Lung microvascular endothelial cell (primary cell): Measurements from ENCODE around the gene GLTPD2. TPM values are rescaled to one million over a fixed set of nuclear protein-coding genes. Genes with fewer than 3 reads are reported as not detected.

Source experiments
- DNase-seq, 2 donors: peaks; one replicate each; pipeline versions ENCODE4 v3.0.0 to v3.0.0-alpha.2; 2010; ENCODE audit warnings: low read depth in 2 of 2
- total RNA-seq: library from RNA; depleted of rRNA; stranded (reverse); fragments of >200 nt; gene quantifications from 2 replicates; pipeline ENCODE4 v1.2.1, GENCODE V29; 2014

Gene GLTPD2
- total RNA-seq = not detected in 2 replicates

DNA sequence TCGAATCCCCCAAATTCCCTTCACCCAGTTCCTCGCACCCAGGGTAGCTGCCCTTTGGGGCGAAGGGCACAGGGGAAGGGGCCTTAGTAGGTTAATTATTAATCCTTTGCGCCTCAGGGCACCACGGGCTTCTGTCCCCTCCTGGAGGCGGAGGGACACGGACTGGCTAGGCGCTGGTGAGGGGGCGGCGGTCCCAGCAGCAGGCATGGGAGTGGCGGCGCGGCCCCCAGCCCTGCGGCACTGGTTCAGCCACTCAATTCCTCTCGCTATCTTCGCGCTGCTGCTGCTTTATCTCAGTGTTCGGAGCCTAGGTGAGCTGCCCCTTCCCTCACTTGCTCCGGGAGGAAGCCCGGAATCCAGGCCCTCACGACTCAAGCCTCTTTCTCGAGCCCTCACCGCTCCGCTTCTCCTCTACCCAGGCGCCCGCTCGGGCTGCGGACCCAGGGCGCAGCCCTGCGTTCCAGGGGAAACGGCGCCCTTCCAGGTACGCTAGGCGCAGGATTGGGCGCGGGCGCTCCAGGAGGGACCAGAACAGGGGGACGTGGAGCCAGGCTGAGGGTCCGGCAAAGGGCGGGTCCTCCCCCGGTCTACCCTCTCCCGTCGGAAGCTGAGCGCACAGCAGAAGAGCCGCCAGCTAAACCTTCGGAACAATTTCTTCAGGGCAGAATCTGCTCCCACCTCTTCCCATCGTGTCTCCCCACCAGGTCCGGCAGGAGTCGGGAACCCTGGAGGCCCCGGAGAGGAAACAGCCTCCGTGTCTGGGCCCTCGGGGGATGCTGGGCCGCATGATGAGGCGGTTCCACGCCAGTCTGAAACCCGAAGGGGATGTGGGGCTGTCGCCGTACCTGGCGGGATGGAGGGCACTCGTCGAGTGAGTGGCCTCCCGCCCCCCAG is at the start of gene GLTPD2:
Gene GLTPD2, plus strand, starts transcription at position 158 of the 894 bp plus-strand sequence. Its CDS starts 48 bp downstream, at position 206.
- no peak for DNase-seq

DNA sequence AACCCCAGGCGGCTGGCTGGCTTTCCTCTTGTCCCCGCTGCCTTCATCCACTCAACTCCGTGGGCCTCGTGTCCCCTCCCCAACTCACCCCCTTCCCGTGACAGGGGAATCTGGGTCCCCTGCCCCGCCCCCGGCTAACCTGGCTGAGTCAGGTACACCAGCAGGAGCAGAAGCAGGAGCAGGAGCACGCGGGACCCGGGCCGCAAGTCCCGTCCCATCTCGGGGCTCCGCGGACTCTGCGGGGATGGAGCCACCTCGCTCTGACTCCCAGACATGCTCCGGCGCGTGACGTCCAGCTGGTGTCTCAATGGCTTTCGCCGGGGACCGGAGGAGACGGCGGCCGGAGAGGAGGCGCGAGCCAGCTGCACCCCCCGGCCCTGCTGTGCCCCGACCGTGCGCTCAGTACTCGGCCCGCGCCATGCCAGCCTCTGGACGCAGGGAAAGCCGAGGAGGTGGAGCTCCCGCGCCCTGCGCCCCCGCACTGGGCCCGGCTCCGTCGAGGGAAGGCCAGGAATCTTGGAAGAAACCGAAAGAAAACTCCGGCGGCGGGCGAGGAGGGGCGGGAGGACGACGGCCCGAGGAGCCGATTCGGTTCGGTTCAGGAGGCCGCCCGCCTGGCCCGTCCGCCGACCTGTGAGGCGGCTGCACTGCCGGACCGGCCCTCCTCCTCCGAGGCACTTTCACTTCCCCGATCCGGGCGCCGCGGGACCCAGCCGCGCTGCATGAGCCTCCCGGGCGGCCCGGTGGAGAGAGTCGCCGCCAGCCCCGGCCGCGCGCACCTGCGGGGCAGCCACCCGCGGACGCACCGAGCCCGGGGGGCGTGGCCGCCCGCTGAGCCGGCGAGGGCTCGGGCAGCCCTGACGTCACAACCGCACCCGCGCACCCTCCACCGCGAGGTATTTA is 49.4 kb upstream of the GLTPD2 start, which contains the start of the genes CXCL16 and ZMYND15:
Gene CXCL16, minus strand, starts transcription at position 807 of the 903 bp plus-strand sequence. Its CDS starts 589 bp downstream, at position 218.
Gene ZMYND15, plus strand, starts transcription at position 712 of the 903 bp plus-strand sequence. CDS start 716 bp downstream, outside the sequence.
- peak; percentile 31 to 45 for DNase-seq

DNA sequence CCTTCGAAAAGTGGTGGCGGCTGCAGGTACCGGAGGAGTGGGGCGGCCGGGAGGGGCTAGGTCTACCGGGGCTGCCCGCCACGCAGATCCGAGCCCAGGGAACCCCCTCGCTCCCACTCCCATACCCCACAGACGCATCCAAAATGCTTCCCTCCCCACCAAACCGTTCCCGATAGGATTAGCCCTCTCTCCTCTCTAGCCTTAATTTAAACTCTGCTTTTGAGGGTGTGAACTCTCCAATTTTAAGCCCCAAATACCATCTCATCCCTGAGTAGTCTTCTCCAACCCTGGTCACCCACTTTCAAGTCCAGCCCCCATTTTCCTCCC is 48.8 kb upstream of the GLTPD2 start:
- no peak for DNase-seq

DNA sequence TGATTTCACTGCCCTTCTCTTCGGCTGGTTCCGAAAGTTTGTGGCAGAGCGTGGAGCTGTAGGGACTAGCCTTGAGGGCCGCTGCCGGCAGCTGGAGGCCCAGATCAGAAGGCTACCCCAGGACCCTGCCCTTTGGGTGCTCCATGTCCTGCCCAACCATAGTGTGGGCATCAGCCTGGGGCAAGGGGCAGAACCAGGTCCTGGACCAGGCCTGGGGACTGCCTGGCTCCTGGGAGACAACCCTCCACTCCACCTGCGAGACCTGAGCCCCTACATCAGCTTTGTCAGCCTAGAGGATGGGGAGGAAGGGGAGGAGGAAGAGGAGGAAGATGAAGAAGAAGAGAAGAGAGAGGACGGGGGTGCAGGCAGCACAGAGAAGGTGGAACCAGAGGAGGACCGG is 48.2 kb upstream of the GLTPD2 start:
- no peak for DNase-seq

DNA sequence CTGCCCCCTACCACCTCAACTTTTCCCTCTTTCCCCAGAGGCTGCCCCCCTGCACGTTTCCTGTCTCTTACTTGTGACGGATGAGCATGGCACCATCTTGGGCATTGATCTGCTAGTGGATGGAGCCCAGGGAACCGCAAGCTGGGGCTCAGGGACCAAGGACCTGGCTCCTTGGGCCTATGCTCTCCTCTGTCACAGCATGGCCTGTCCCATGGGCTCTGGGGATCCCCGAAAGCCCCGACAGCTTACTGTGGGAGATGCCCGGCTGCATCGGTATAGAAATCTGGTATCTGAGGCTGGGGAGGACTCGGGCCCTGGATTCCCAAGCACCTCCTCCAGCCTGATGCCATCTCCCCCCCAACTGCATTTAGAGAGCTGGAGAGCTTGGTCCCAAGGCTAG is 47.2 kb upstream of the GLTPD2 start:
- no peak for DNase-seq

DNA sequence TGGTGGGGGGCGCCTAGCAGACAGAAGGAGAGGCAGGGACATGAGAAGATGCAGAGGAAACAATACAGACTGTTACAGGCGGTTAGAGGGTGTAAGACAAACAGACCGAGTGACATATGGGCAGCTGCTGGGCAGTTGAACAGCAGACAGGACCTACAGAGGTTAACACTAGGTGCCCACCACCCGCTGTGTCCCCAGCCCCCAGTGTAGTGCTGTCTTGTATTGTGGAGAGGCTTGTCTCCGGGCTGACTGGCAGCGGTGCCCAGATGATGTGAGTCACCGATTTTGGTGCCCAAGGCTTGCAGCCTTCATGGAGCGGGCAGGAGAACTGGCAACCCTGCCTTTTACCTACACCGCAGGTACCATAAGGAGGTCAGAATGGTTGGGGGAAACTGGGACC is 46.6 kb upstream of the GLTPD2 start:
- DNase-seq = no peak

DNA sequence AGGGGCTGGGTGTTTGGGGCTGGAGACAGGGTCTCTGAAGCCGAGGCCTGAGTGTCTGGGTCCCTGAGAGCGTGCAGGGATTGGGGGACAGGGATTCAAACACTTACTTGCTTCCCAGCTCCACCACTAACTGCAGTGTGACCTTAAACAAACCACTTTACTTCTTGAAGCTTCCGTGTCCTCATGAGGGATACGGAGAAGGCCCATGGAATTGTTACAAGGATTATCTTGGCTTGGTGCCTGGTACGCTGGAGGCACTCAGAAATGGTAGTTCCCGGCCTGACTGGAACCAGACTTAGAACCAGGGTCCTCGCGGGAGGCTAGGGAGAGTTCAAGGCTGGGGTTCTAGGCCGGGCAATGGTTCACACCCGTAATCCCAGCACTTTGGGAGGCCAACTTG is 46.1 kb upstream of the GLTPD2 start:
- DNase-seq = no peak

DNA sequence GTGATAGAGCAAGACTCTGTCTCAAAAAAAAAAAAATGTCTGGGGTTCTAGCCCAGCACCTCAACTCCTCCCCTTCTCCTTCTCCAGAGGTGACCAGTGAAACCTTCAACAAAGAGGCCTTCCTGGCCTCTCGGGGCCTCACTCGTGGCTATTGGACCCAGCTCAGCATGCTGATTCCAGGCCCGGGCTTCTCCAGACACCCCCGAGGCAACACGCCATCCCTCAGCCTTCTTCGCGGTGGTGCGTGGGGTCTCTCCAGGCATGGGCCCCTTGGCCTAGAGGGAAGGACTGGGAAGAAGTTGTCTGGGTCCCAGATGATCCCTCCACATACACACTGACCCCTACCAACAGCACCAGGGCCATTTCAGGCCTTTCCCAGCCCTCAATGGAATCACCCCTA is 45.5 kb upstream of the GLTPD2 start:
- no peak for DNase-seq

DNA sequence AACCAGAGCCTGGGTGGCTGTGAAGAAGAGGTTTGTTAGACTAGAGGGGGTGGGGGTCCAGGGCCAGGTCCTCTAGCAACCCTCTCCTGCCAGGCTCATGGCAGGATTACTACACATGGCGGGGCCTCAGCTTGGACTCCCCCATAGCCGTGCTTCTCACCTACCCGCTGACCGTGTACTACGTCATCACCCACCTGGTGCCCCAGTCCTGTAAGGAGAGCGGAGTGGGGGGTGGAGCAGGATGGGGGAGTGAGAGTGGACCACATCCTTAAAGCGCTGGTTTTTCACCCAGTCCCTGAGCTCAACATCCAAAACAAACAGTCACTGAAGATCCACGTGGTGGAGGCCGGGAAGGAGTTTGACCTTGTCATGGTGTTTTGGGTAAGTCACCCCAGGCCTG is 44.9 kb upstream of the GLTPD2 start:
- no peak for DNase-seq

DNA sequence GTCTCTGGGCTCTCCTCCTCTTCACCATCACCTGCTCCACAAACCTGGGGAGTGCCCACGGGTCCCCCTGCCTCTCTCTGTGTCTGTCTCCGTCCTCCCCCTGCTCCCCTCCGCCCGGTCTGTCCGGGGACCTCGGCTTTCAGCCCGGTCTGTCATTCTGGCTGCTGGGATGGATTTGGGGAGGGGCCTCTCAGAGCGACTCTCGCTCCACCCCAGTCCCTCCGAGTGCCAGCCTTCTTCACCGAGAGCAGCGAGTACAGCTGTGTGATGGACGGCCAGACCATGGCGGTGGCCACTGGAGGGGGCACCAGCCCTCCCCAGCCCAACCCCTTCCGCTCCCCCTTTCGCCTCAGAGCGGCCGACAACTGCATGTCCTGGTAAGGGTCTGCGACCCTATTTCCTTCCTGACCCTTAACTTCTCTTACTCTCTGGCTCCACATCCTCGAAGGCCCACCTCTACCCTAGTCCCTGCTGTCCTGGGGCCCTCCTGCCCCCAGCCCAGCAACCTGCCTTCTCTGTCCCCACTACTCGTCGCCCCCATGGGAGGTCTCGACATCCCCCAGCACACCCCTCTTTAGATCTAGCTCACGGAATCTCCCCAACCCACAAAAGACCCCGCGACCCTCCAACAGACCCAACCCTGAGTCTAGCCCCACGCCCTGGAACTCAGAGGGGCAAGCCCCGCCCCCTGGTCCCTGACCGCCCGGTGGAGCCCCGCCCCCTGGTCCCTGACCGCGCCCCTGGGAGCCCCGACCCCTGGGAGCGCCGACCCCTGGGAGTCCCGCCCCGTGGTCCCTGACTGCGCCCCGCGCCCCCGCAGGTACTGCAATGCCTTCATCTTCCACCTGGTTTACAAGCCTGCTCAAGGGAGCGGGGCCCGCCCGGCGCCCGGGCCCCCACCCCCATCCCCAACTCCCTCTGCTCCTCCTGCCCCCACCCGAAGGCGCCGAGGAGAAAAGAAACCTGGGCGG is 43.5 kb upstream of the GLTPD2 start:
- no peak for DNase-seq

DNA sequence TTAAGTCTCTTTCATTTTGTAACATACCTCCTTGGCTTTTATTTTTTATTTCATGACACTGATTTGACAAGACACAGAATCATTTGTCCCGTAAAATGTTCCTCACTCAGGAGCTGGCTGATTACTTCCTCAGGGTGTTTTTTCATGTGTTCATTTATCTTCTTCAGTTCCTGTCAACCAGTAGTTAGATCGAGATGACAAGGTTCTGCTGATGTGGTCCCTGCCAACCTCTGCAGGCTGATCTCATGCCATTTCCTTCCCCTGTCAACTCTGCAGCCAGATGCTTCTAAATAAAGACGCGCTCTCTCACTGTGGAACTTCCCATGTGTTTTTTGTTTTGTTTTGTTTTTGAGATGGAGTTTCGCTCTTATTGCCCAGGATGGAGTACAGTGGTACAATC is 40.9 kb upstream of the GLTPD2 start:
- DNase-seq = peak; percentile 57 to 74

DNA sequence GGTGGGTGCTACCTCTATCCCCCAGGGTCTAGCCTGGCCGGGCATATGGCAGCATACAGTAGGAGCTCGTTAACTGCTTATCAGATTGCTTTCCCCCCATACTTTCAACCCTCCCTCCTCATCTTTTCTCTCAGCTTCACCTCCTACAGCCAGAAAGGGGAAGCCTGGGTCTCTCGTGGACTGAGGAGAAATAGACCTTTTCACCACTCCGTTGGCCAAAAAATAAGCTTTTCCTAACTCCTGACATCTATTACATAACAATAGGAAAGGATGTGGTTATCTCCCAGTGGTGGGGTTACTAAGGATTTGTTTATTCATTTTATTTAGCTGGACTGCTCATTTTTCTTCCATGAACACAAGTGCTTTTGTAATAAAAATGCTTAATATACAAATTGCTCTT is 40.1 kb upstream of the GLTPD2 start:
- DNase-seq = no peak

DNA sequence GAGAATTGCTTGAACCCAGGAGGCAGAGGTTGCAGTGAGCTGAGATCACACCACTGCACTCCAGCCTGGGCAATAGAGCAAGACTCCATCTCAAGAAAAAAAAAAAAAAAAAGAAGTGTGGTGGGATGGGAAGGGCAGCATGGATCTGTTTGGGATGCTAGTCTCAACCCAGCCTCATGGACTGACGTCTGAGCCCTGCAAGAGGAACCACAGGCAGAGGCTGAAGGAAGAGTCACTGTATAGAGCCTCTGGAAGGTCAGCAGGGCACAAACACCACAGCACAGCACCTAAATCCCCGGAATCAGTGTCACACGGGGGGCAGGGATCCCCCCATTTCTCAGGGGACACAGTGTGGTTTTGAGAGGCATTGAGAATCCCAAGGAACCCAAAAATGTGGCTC is 38.2 kb upstream of the GLTPD2 start:
- no peak for DNase-seq

DNA sequence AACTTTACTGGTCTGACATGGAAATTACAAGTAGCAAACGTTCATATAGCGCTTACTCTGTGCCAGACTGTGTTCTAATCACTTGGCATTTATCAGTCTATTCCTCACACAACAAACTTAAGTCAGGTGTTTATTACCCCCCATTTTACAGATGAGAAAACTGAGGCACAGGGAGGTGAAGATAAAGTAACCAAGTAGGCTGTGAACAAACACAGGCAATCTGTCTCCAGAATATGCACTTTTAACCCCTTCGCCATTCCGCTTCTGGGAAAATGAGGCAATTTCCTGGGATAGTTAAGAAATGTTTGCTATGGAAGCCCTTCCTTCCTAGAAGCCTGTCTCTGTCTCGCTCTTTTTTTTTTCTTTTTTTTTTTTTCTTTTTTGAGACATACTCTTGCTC is 36.8 kb upstream of the GLTPD2 start:
- peak in 1 of 2 donors; percentile 54 for DNase-seq

DNA sequence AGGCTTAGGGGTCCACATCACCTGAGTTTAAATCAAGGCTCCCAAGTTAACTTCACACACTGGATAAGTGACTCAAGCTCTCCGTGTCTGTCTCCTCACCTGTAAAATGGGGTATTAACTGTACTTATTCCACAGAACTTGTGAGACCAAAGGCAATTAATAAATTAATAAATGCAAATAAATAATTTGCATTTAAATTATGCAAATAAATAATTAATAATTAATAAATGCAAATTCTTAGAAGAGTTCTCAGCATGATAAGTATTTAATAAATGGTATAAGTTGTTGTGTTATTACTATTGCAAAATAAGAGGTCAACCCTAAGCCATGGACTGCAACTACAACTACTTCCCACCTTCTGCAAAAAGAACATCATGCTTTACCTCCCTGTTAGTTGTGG is 35.4 kb upstream of the GLTPD2 start:
- no peak for DNase-seq

DNA sequence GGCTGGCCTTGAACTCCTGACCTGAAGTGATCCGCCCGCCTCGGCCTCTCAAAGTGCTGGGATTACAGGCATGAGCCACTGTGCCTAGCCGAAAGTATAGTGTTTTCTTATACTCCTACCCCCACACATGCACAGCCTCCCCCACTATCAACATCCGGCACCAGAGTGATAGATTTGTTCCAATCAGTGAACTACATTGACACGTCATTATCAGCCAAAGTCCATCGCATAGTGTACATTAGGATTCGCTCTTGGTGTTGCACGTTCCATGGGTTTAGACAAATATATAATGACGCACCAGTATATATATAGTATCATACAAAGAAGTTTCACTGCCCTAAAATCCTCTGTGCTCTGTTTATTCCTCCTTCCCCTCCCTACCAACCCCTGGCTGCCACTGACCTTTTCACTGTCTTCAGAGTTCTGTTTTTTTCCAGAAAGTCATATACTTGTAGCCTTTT is 29.0 kb upstream of the GLTPD2 start:
- no peak for DNase-seq

DNA sequence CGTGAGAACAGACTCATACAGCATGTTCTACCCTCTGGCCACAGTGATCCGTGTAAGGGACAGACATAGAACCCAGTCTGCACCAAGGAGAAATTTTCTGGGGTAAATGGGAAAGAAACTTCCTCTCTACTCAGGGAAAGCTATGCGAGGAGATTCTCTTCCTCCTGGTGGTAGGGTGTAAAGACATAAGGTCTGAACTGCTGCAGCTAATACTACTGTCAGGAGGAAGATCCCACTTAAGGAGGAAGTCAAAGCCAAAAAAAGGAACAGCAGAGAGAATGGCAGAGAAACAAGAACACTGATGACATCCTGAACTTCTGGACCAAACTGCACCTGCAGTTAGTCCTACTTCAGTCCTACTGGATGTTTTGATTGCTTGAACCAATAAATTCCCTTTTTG is 24.2 kb upstream of the GLTPD2 start:
- DNase-seq = no peak

DNA sequence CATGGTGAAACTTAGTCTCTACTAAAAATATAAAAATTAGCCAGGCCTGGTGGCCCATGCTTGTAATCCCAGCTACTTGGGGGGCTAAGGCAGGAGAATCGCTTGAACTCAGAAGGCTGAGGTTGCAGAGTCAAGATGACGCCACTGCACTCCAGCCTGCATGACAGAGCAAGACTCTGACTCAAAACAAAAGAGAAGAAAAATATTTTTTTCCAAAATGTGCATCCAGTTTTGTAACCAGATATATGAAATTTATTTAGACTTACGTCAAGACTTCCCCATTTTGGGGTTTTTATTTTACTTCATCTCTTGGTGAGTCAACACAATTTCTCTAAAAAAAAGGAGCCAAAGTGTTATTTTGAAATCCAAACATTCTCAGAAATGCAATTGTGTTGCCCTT is 22.6 kb upstream of the GLTPD2 start:
- no peak for DNase-seq

DNA sequence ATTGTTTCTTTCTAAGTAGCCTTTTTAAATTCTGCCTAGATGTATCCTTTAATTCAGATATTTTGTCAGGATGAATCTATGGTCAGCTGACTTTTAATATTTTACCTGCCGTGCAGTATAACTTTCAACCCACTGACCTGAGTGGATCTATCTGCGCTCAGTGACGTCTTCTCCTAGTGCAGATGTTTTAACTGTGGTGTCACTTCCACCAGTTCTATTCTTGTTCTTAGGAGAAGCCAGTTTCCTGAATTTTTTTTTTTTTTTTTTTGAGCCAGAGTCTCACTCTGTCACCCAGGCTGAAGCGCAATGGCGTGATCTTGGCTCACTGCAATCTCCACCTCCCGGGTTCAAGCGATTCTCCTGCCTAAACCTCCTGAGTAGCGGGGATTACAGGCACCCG is 22.0 kb upstream of the GLTPD2 start:
- DNase-seq = peak in 1 of 2 donors; percentile 21

DNA sequence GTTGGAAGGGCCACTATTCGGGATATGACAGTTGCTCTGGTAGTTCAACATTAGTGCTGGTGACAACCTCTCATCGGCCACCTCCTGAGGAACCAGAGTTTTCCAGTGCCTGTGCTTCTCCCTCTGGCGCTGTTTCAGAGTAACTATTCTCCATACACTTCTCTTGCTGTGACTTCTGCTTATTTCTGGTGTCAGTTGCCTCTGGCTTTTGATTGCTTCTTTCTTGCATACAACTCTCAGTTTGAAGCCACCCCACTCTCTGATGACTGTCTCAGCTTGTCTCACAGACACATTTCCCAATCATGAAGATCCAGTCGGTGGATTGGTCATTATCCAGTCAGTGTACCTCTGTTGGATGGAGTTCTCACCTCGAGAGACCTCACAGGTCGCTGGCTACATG is 20.5 kb upstream of the GLTPD2 start:
- DNase-seq = no peak

DNA sequence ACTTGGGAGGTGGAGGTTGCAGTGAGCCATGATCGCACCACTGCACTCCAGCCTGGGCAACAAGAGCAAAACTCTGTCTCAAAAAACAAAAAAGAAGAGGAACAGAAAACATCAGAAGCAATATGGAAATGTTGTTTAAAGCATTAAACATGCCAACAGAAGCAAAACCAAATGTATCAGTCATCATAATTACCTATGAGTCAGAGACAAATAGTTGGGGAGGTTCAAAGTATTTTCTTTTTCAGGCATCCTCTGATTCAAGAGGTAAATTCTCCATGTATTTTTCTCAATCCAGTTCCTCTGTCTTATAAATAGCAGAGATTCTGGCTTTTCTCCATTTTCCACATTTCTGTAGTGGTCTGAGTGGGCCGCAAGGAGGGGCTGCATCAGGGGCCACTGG is 19.1 kb upstream of the GLTPD2 start:
- no peak for DNase-seq
